Astrocyte (in vitro differentiated cells and primary cell): Measurements from ENCODE around the gene GDI2.

Experiments used
- CTCF ChIP-seq: IDR thresholded peaks from 2 replicates; pipeline ENCODE4 v1.5.1; 2011; ENCODE audit warnings: low read depth, mild to moderate bottlenecking, inconsistent platforms, low read length, moderate library complexity; ENCODE audit not compliant: insufficient read depth
- EZH2 ChIP-seq: IDR thresholded peaks from 2 replicates; pipeline ENCODE4 v1.6.1; 2012; ENCODE audit warnings: mild to moderate bottlenecking, low read length, inconsistent platforms; ENCODE audit not compliant: insufficient read depth

GRCh38 chr10:5737352-5737751 is 75.9 kb downstream of the GDI2 start:
- TF ChIP-seq CTCF (no peak), EZH2 (no peak)
